Right lobe of liver (tissue), 4 donors: ENCODE results near the gene PTTG1.

Experiments
- POLR2A ChIP-seq: fragments of 450-650 bp; IDR thresholded peaks from one replicate; pipeline ENCODE4 v1.6.1; 2017; ENCODE audit warnings: antibody characterized with exemption, mild to moderate bottlenecking
- TF ChIP-seq, protein P1 (sequence below), 4 donors: fragments of 200-600 bp in 3 of 4; fragments of 450-650 bp in 1 of 4; IDR thresholded peaks; one replicate each; pipeline versions ENCODE4 v1.5.1 to v1.8.0; 2016 to 2022; ENCODE audit warnings: antibody characterized with exemption in 4 of 4, mild to moderate bottlenecking in 2 of 4
- donor health status: DM: no; HTN: no; CAD: no.
- donor health status: DM: no; HTN: no; CAD: no.
- donor health status: DM: no; HTN: yes; CAD: no.

DNA sequence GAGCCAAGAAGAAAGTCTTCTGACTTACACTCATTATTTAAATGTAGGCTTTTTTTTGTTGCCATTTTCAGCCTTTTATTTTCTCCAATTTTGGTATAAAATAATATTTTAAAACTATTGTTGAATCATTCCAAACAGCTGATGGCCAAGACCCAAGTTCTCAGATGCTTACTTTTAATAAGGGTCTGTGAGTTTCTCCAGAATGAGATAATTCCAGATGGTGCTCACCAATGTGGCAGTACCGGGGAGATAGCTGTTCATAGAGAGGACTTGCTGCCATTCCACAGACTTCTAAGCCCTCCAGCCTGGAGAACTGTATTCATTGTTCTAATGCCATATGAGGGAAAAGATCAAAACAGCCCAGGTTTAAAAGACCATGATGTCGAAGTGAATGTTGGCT lies 46.0 kb upstream of the PTTG1 start:
- TF ChIP-seq POLR2A, result no peak
- TF ChIP-seq, protein P1, sequence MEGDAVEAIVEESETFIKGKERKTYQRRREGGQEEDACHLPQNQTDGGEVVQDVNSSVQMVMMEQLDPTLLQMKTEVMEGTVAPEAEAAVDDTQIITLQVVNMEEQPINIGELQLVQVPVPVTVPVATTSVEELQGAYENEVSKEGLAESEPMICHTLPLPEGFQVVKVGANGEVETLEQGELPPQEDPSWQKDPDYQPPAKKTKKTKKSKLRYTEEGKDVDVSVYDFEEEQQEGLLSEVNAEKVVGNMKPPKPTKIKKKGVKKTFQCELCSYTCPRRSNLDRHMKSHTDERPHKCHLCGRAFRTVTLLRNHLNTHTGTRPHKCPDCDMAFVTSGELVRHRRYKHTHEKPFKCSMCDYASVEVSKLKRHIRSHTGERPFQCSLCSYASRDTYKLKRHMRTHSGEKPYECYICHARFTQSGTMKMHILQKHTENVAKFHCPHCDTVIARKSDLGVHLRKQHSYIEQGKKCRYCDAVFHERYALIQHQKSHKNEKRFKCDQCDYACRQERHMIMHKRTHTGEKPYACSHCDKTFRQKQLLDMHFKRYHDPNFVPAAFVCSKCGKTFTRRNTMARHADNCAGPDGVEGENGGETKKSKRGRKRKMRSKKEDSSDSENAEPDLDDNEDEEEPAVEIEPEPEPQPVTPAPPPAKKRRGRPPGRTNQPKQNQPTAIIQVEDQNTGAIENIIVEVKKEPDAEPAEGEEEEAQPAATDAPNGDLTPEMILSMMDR (IDR thresholded peaks at IDR 0.05), result no peak
